GM19193 (cell line): ENCODE results near the gene FGD2.

ENCODE experiments used
- POLR2A ChIP-seq: IDR thresholded peaks from 4 replicates; pipeline ENCODE4 v1.6.1; 2011; ENCODE audit not compliant: insufficient read depth, insufficient read length; ENCODE audit errors: extremely low read depth

Gene FGD2

DNA sequence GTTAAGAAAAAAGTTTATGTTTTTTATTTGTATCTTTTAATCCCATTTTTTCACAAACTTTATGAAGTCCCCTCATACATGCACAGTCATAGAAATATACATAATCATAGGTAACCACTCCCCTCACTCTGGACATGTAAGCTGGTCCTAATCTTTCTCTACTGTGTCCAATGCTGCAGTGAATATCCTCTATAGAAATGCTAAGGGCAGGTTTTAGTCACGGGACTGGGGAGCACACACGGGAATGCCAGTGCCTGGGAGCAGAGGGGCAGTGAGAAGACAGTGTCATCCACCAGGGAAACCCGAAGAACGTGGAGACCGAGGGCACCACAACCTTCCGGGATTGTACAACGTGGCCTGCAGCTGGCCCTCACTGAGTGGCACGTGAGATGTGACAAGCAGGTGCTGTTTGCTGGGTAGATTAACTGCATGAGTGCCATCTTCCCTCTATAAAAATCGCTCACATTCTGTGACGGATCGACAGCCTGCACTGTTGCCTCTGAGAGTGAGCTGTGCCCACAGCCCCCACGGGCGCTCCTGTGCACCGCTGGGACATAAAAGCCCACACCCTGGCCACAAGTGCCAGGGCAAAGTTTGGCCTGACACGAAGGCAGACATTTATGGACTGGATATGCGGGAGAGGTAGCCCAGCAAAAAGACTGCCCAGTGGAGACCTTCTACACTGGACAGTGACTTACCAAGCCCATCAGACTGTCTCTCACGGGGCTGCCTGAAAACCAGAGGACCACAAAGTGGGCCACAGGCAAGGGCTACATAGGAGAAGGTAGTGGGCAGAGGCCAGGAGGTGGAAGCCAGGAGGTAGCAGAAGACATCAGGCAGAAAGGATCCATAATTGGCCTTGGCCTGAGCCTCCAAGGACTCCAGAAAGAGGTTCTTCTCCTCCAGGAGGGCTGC is 63.2 kb downstream of the FGD2 start:
- TF ChIP-seq POLR2A, result no peak

DNA sequence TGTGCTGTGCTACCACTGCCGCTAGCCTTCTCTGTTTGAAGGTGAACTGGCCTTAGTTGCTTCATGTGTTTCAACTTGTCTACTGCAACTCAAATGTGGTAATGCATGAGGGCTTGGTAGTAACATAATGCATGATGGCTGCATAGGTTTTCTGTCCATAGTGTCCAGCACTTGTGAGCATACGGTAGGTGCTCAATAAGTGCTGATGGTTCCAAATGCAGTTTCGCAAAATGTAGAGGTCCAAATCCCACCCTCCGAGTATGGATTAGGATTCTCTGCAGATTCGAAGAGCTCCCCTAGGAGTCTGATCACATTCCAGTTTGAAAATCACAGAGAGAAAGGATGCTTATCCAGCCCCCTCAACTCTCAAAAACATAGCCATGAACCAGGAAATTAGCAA is 64.2 kb downstream of the FGD2 start:
- TF ChIP-seq POLR2A, result no peak

GRCh38 chr6:37072526-37072925 is 67.1 kb downstream of the FGD2 start:
- no peak for TF ChIP-seq POLR2A

GRCh38 chr6:37074053-37074827 is 68.8 kb downstream of the FGD2 start:
- TF ChIP-seq POLR2A, result no peak

- no peak for TF ChIP-seq POLR2A
These were observed 71.9 kb downstream of the FGD2 start for GRCh38 chr6:37077191-37077904.

- no peak for TF ChIP-seq POLR2A
These were observed 72.4 kb downstream of the FGD2 start for GRCh38 chr6:37077905-37078296.
